Tibial nerve (tissue), 4 donors: ENCODE data around the gene GPR162. TPM values are rescaled to one million over a fixed set of nuclear protein-coding genes. Genes with fewer than 3 reads are reported as not detected.

Experiments
- DNase-seq, 2 donors: peaks; one replicate each; pipeline ENCODE4 v3.0.0-alpha.2; 2019; ENCODE audit warnings: low spot score in 2 of 2
- H3K27ac ChIP-seq, 4 donors: fragments of 200-600 bp; sonication (generic) in 3 of 4; one replicate each; pipeline ENCODE4 v1.5.1; 2017 to 2019; ENCODE audit warnings: mild to moderate bottlenecking in 1 of 4
- H3K27me3 ChIP-seq, 2 donors: fragments of 200-600 bp; sonication (generic) in 1 of 2; one replicate each; pipeline versions ENCODE4 v1.5.1 to v1.6.0; 2017 to 2019
- H3K36me3 ChIP-seq, 3 donors: fragments of 200-600 bp; sonication (generic); one replicate each; pipeline ENCODE4 v1.5.1; 2018 to 2019
- H3K4me1 ChIP-seq, 4 donors: fragments of 200-600 bp; sonication (generic) in 3 of 4; one replicate each; pipeline ENCODE4 v1.5.1; 2017 to 2019
- H3K4me3 ChIP-seq, 4 donors: fragments of 200-600 bp; sonication (generic) in 3 of 4; one replicate each; pipeline ENCODE4 v1.5.1; 2017 to 2019; ENCODE audit warnings: mild to moderate bottlenecking in 1 of 4, moderate library complexity in 1 of 4
- H3K9me3 ChIP-seq, 4 donors: fragments of 200-600 bp; sonication (generic) in 3 of 4; one replicate each; pipeline ENCODE4 v1.5.1; 2017 to 2019
- EP300 ChIP-seq, 2 donors: sonication (generic); formaldehyde crosslinking; IDR thresholded peaks; one replicate each; pipeline ENCODE4 v1.6.1; 2017; ENCODE audit warnings: antibody characterized with exemption in 2 of 2, mild to moderate bottlenecking in 1 of 2
- POLR2A ChIP-seq, 2 donors: fragments of 450-650 bp; IDR thresholded peaks; one replicate each; pipeline ENCODE4 v1.6.1; 2017; ENCODE audit warnings: antibody characterized with exemption in 2 of 2, mild to moderate bottlenecking in 2 of 2, moderate library complexity in 2 of 2
- WGBS, 2 donors: methylation state at CpG; one replicate each; pipeline ENCODE4 v1.1.5; 2018; 5-methylcytosine and 5-hydroxymethylcytosine counted together
- total RNA-seq, 4 donors: library from RNA; depleted of rRNA; stranded (reverse); fragments of >200 nt; gene quantifications; one replicate each; pipeline ENCODE4 v1.1.0, GENCODE V29; 2016
- TF ChIP-seq, protein P1 (sequence below), 5 experiments: fragments of 200-600 bp in 3 of 5; fragments of 450-650 bp in 2 of 5; sonication (generic) in 3 of 5; IDR thresholded peaks; one replicate each; pipeline ENCODE4 v1.5.1; 2016 to 2019; ENCODE audit warnings: antibody characterized with exemption in 5 of 5, mild to moderate bottlenecking in 3 of 5, moderate library complexity in 2 of 5

GPR162 gene
- total RNA-seq, 4 donors from 2014 or later, result 1.3 to 5.4 (median 2.2) TPM

DNA sequence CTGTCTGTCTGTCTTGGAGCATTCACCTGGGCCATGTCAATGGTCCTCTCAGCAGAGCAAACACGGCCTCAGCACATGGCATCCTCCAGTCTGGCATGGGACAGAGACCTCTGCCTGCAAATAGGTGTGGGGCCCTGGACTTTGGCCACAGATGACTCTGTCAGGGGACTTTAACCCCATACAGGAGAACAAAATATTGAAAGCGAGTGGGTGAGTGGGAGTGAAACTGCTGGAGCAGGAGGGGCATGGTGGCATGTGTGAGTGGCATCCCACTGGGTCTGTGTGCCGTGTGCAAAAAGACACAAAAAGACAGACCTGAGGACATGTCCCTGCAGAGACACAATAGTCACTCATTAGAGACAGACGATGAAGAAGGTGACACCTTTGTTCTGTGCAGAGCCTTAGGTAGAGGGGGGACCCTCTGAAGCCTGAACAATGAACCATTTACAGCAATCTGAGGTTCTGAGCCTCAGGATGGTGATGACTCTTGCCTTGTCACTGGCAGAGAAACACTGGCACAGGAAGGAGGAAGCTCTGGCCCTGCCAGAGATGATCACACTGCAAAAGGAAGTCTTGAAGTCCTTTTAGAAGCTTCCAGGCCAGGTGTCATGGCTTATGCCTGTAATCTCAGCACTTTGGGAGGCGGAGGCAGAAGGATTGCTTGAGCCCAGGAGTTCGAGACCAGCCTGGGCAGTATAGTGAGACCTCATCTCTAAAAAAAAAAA, 41.8 kb upstream of the GPR162 start:
- Histone ChIP-seq H3K4me3 (no peak overlapping the region), H3K27ac (peak overlapping the region in 1 of 4 donors; percentile 70), H3K36me3 (peaks cover 0 to 8% (median 0%) of the 10 kb centered on the region in 3 donors), H3K27me3 (no peaks in the 10 kb centered on the region), H3K9me3 (no peaks in the 10 kb centered on the region), H3K4me1 (peaks cover 0 to 17% (median 4%) of the 10 kb centered on the region in 4 donors)
- WGBS, 2 donors, result 84 to 92% methylated on average over 5 to 6 of the region's 6 CpGs
- DNase-seq, result no peak
- TF ChIP-seq EP300 (IDR thresholded peaks at IDR 0.05) (no peak), POLR2A (IDR thresholded peaks at IDR 0.05) (no peak)
- TF ChIP-seq, protein P1, sequence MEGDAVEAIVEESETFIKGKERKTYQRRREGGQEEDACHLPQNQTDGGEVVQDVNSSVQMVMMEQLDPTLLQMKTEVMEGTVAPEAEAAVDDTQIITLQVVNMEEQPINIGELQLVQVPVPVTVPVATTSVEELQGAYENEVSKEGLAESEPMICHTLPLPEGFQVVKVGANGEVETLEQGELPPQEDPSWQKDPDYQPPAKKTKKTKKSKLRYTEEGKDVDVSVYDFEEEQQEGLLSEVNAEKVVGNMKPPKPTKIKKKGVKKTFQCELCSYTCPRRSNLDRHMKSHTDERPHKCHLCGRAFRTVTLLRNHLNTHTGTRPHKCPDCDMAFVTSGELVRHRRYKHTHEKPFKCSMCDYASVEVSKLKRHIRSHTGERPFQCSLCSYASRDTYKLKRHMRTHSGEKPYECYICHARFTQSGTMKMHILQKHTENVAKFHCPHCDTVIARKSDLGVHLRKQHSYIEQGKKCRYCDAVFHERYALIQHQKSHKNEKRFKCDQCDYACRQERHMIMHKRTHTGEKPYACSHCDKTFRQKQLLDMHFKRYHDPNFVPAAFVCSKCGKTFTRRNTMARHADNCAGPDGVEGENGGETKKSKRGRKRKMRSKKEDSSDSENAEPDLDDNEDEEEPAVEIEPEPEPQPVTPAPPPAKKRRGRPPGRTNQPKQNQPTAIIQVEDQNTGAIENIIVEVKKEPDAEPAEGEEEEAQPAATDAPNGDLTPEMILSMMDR (IDR thresholded peaks at IDR 0.05), result no peak

DNA sequence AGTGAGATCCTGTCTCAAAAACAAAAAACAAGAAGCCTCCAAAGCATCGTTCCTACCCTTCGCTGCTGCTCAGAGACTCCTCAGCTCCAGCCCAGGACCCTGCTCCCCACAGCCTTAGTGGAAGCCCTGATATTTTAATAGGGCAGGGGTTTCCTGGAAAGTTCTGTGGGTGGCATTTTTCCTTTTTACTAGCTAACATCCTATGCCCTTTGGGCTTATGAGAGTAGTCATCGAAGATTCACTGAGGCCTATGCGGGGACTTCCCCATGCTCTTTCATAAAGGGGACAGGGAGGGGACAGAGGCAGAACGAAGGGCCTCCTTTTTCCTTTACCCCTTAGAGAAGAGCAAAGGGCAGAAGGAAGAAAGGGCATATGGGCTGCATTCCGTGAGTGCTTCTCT, 41.0 kb upstream of the GPR162 start:
- no peak overlapping the region for H3K27ac ChIP-seq
- no peak for DNase-seq
- WGBS, 2 donors, result 62 to 79% methylated on average over 6 of the region's 6 CpGs
- TF ChIP-seq, protein P1 (IDR thresholded peaks at IDR 0.05), result no peak
- no peak for TF ChIP-seq EP300 (IDR thresholded peaks at IDR 0.05)
- TF ChIP-seq POLR2A (IDR thresholded peaks at IDR 0.05), result no peak
- H3K4me3 ChIP-seq, result no peak overlapping the region
- peaks cover 0 to 1% (median 0%) of the 10 kb centered on the region in 3 donors for H3K36me3 ChIP-seq
- no peaks in the 10 kb centered on the region for H3K27me3 ChIP-seq
- no peaks in the 10 kb centered on the region for H3K9me3 ChIP-seq
- H3K4me1 ChIP-seq, result peaks cover 0 to 17% (median 4%) of the 10 kb centered on the region in 4 donors

DNA sequence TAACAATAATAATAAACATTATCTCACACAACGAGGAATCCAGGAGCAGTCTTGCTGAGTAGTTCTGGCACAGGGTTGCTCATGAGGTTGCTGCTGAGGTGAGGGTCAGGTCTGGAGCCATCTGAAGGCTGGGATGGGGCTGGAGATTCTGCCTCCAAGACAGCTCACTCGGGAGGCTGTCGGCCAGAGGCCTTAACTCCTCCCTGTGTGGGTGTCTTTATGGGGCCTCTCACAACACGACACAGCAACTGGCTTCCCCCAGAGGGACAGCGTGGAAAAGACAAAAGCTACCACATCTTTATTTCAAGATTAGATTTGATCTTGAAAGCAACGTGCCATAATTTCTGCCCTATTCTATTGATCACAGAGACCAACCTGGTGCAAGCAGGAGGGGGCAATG, 39.5 kb upstream of the GPR162 start:
- 49 to 53% methylated on average over 6 of the region's 6 CpGs for WGBS, 2 donors

DNA sequence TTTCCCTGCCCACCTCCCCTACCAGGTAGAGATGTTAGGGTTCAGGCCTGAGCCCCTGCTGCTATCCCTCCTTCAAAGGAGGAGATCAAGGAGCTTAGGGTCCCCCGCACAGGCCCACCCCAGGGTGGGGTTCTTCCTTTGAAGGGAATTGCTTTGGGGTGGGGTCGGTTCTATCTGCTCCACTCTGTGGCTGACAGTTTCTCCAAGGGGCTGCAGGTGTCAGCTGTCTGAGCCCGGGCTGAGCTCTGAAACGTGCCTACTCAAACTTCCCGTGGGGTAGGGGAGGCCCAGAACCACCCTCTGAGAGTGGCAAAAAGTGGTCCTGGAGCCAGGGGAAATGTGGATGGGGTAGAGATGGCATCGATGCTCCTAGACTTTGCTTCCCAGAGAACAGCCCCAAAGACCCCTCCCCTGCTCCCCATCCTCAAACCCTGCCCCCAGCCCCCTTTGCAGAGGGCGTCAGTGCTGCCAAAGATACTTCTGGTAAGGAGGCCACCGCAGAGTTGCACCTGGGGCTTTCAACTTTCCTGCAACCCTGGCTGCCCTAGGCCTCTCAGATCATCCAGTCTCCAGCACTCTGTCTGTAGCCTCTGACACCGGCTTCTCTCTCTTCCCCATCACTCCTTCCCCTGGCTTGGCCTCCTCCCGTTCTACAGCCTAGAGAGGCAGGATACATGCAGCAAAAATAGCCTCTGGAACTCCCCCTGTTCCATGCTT, 38.6 kb upstream of the GPR162 start:
- H3K9me3 ChIP-seq, result no peaks in the 10 kb centered on the region
- H3K27me3 ChIP-seq, result no peaks in the 10 kb centered on the region
- DNase-seq, result no peak
- 62 to 70% methylated on average over 9 to 10 of the region's 10 CpGs for WGBS, 2 donors
- no peaks in the 10 kb centered on the region for H3K36me3 ChIP-seq
- no peak overlapping the region for H3K4me3 ChIP-seq
- H3K4me1 ChIP-seq, result peaks cover 0 to 15% (median 4%) of the 10 kb centered on the region in 4 donors
- TF ChIP-seq POLR2A (IDR thresholded peaks at IDR 0.05), result no peak
- TF ChIP-seq, protein P1 (IDR thresholded peaks at IDR 0.05), result no peak
- no peak for TF ChIP-seq EP300 (IDR thresholded peaks at IDR 0.05)
- no peak overlapping the region for H3K27ac ChIP-seq

More for the DNA sequence above, 39.5 kb upstream of the GPR162 start:
- no peak for TF ChIP-seq POLR2A (IDR thresholded peaks at IDR 0.05)
- TF ChIP-seq, protein P1 (IDR thresholded peaks at IDR 0.05), result no peak
- TF ChIP-seq EP300 (IDR thresholded peaks at IDR 0.05), result no peak
- Histone ChIP-seq H3K36me3 (no peaks in the 10 kb centered on the region), H3K27ac (no peak overlapping the region), H3K4me3 (no peak overlapping the region), H3K27me3 (no peaks in the 10 kb centered on the region), H3K9me3 (no peaks in the 10 kb centered on the region), H3K4me1 (peaks cover 0 to 17% (median 4%) of the 10 kb centered on the region in 4 donors)
- DNase-seq, result no peak

DNA sequence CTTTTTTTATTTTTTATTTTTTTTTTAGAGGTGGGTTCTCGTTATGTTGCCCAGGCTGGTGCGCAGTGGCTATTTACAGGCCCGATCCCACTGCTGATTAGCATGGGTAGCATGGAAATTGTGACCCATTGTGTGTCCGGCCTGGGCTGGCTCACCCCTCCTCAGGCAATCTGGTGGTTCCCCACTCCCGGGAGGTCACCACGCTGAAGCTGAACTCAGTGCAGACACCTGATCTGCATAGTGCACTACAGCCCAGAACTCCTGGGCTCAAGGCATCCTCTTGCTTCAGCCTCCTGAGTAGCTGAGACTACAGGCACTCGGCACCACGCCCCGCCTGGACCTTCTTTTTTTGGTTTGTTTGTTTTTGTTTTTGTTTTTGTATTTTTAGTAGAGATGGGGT, 37.8 kb upstream of the GPR162 start:
- TF ChIP-seq EP300 (IDR thresholded peaks at IDR 0.05) (no peak), POLR2A (IDR thresholded peaks at IDR 0.05) (no peak)
- Histone ChIP-seq H3K4me1 (peaks cover 0 to 7% (median 0%) of the 10 kb centered on the region in 4 donors), H3K4me3 (no peak overlapping the region), H3K9me3 (no peaks in the 10 kb centered on the region), H3K27ac (no peak overlapping the region), H3K36me3 (no peaks in the 10 kb centered on the region), H3K27me3 (no peaks in the 10 kb centered on the region)
- 78 to 85% methylated on average over 9 of the region's 9 CpGs for WGBS, 2 donors
- DNase-seq, result no peak
